Hepatocyte (in vitro differentiated cells): ENCODE measurements around the gene CMIP.

ENCODE experiments used
- CTCF ChIP-seq: fragments of 200-600 bp; sonication (generic); IDR thresholded peaks from 2 replicates; pipeline ENCODE4 v1.5.1; 2016; ENCODE audit warnings: antibody characterized with exemption, mild to moderate bottlenecking; ENCODE audit not compliant: poor library complexity
- EZH2 ChIP-seq: fragments of 200-600 bp; sonication (generic); IDR thresholded peaks from 2 replicates; pipeline ENCODE4 v1.6.1; 2016; ENCODE audit warnings: antibody characterized with exemption, mild to moderate bottlenecking, borderline replicate concordance
- EZH2phosphoT487 ChIP-seq: fragments of 200-600 bp; sonication (generic); IDR thresholded peaks from one replicate; pipeline ENCODE4 v1.6.1; 2018; ENCODE audit warnings: antibody characterized with exemption, mild to moderate bottlenecking, low read depth, moderate library complexity; ENCODE audit not compliant: unreplicated experiment, severe bottlenecking

GRCh38 chr16:81458149-81458669, 13.6 kb downstream of the CMIP start:
- no peak for TF ChIP-seq CTCF
- no peak for TF ChIP-seq EZH2
- TF ChIP-seq EZH2phosphoT487 = no peak
